ENCODE data around the gene NOB1. TPM values are rescaled to one million over a fixed set of nuclear protein-coding genes. Genes with fewer than 3 reads are reported as not detected.
A peak's percentile ranks its signal among the peaks of the same experiment; 100 is the strongest.

NOB1 gene
- total and polyA plus RNA-seq, 9 of the 15 experiments (the other 6 are each of a cell fraction or from before 2014, with no cell fraction given), result 42.4 to 148 (median 116) TPM

DNA sequence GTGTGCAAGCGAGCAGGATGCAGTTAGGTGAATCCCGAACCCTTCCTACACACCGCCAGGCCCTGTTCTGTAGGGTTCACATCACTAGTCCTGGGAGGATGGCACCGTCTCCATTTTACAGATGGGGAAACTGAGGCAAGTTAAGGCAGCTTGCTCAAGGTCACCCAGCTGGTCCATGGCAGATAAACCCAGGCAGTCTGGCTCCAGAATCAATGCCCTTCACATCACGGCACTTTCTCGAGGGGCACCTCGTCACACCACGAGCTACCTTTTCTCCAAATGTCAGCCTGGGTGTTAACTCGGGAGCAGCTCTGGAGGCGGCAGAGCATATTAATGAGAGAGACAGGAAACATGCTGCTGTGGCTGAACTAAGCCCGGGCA is 9.5 kb downstream of the NOB1 start:
- H3K79me2 ChIP-seq (ENCODE audit: control insufficient read depth, insufficient read depth, low read length), result peaks cover 23% of the 10 kb centered on the region
- no peaks in the 10 kb centered on the region for H3K9me3 ChIP-seq (replicated peaks; ENCODE audit: control insufficient read depth, insufficient read depth, low read depth, low read length)
- POLR2A ChIA-PET, result interaction anchor here (1.4 to 3.7 kb wide), 2 partner anchors 9 to 19 kb away, joined by 9 to 19 read pairs; partner anchors contain the start of genes NOB1 and NQO1
- TF ChIP-seq POLR2A (conservative IDR thresholded peaks at IDR 0.05) (0 out of 2 replicates have a peak, but pooled peaks have one; percentile 38), POLR2B (IDR thresholded peaks at IDR 0.05; ENCODE audit: low read depth, partially characterized antibody) (peak; percentile 11), PHF21A (IDR thresholded peaks at IDR 0.05; ENCODE audit: borderline replicate concordance, low read depth) (no peak), ESRRA (IDR thresholded peaks at IDR 0.05; ENCODE audit: borderline replicate concordance, low read depth) (peak; percentile 39; the same call in 1 of the 2 replicates), POLR2AphosphoS5 (IDR thresholded peaks at IDR 0.05; ENCODE audit: control insufficient read depth, insufficient read depth, low read depth, low read length) (0 out of 2 replicates have a peak, but pooled peaks have one; percentile 18)
- in situ Hi-C loops (cut with MboI) (no loop called here), intact Hi-C loops (cut with micrococcal nuclease) (no loop called here)
- no peak for ATAC-seq
- no peak overlapping the region for H3K9ac ChIP-seq (ENCODE audit: insufficient read depth in 1 of 2, low read depth in 2 of 2, low read length in 2 of 2)
- H3K4me2 ChIP-seq (ENCODE audit: insufficient read depth, low read length), result no peak overlapping the region
- H3K9me1 ChIP-seq (ENCODE audit: control insufficient read depth, insufficient read depth, low read length), result no peaks in the 10 kb centered on the region
- CTCF ChIA-PET (ENCODE audit: low intra/inter-chr PET ratio), result no interaction called here
- no peak overlapping the region for H2AFZ ChIP-seq (ENCODE audit: low read depth, low read length)
- no peak overlapping the region for H3K4me3 ChIP-seq
- no peak for FAIRE-seq
- H3K36me3 ChIP-seq (ENCODE audit: control insufficient read depth, insufficient read depth, low read length), result peaks cover 95% of the 10 kb centered on the region
- no peaks in the 10 kb centered on the region; the same call in 1 of the 2 replicates for H4K20me1 ChIP-seq (replicated peaks; ENCODE audit: control insufficient read depth, insufficient read depth, low read length)
- 0 out of 5 replicates have a peak, but pooled peaks cover 0 to 3% of the 10 kb centered on the region in 2 experiments for H3K4me1 ChIP-seq (replicated peaks in 1 of 2; ENCODE audit: control insufficient read depth in 2 of 2, insufficient read depth in 2 of 2, low read length in 2 of 2)
- no peak for DNase-seq (ENCODE audit: extremely low read depth in 1 of 4, low spot score in 3 of 4)
- no TSS peak for BruUV-seq (replicated peaks)
- WGBS (ENCODE audit: insufficient coverage, low coverage, missing lambda C conversion rate), result 97% methylated on average over 11 of the region's 11 CpGs
- no peak overlapping the region for H3K27ac ChIP-seq (ENCODE audit: extremely low read depth, low read depth, low read length)
- H3K27me3 ChIP-seq (ENCODE audit: control insufficient read depth in 2 of 2, insufficient read depth in 2 of 2, low read length in 2 of 2), result no peaks in the 10 kb centered on the region

All from K562 (cell line).